Liver (tissue), 9 donors: ENCODE measurements around the gene SIMC1. TPM values are rescaled to one million over a fixed set of nuclear protein-coding genes. Genes with fewer than 3 reads are reported as not detected.

ENCODE experiments used
- DNase-seq: peaks from one replicate; pipeline ENCODE4 v3.0.0-alpha.2; 2017; ENCODE audit warnings: low spot score
- H3K27ac ChIP-seq, 2 donors: one replicate each; pipeline ENCODE4 v1.7.0; 2013; ENCODE audit warnings: inconsistent platforms in 2 of 2, low read length in 2 of 2, control low read depth in 1 of 2, low read depth in 1 of 2, mild to moderate bottlenecking in 1 of 2
- H3K27me3 ChIP-seq, 4 donors: one replicate each; pipeline versions ENCODE4 v1.6.1 to v1.7.0; 2013; ENCODE audit warnings: low read length in 3 of 4, inconsistent platforms in 1 of 4, mild to moderate bottlenecking in 1 of 4, moderate library complexity in 1 of 4; ENCODE audit not compliant: control insufficient read depth in 4 of 4, insufficient read depth in 4 of 4
- H3K36me3 ChIP-seq, 4 donors: one replicate each; pipeline versions ENCODE4 v1.6.1 to v1.7.0; 2013; ENCODE audit warnings: low read length in 3 of 4, mild to moderate bottlenecking in 3 of 4, low read depth in 1 of 4, moderate library complexity in 1 of 4; ENCODE audit not compliant: control insufficient read depth in 4 of 4, insufficient read depth in 3 of 4
- H3K4me1 ChIP-seq, 4 donors: one replicate each; pipeline versions ENCODE4 v1.6.1 to v1.7.0; 2013; ENCODE audit warnings: low read length in 3 of 4, mild to moderate bottlenecking in 3 of 4, moderate library complexity in 1 of 4; ENCODE audit not compliant: control insufficient read depth in 4 of 4, insufficient read depth in 4 of 4
- H3K4me3 ChIP-seq, 3 donors: one replicate each; pipeline versions ENCODE4 v1.6.1 to v1.7.0; 2013; ENCODE audit warnings: low read length in 3 of 3, control low read depth in 1 of 3, low read depth in 1 of 3, mild to moderate bottlenecking in 1 of 3
- H3K9ac ChIP-seq, 2 donors: one replicate each; pipeline ENCODE4 v1.7.0; 2013; ENCODE audit warnings: low read length in 2 of 2, mild to moderate bottlenecking in 2 of 2, moderate library complexity in 2 of 2, control low read depth in 1 of 2, low read depth in 1 of 2
- H3K9me3 ChIP-seq, 4 donors: one replicate each; pipeline versions ENCODE4 v1.6.1 to v1.7.0; 2013; ENCODE audit warnings: low read length in 3 of 4; ENCODE audit not compliant: control insufficient read depth in 4 of 4
- FOXA1 ChIP-seq: IDR thresholded peaks from 2 replicates; pipeline ENCODE4 v1.6.1; 2016; ENCODE audit warnings: antibody characterized with exemption
- FOXA2 ChIP-seq: IDR thresholded peaks from 2 replicates; pipeline ENCODE4 v1.6.1; 2016; ENCODE audit warnings: antibody characterized with exemption
- HNF4A ChIP-seq, 2 donors: conservative IDR thresholded peaks; 2 replicates each; pipeline ENCODE4 v1.6.1; 2016; ENCODE audit warnings: antibody characterized with exemption in 2 of 2, mild to moderate bottlenecking in 2 of 2
- HNF4G ChIP-seq: IDR thresholded peaks from 2 replicates; pipeline ENCODE4 v1.6.1; 2016; ENCODE audit warnings: antibody characterized with exemption
- JUND ChIP-seq, 2 donors: IDR thresholded peaks; 2 replicates each; pipeline ENCODE4 v1.6.1; 2016; ENCODE audit warnings: antibody characterized with exemption in 2 of 2
- RAD21 ChIP-seq, 2 donors: IDR thresholded peaks; 2 replicates each; pipeline ENCODE4 v1.6.1; 2016; ENCODE audit warnings: antibody characterized with exemption in 2 of 2, mild to moderate bottlenecking in 2 of 2
- SP1 ChIP-seq: IDR thresholded peaks from 2 replicates; pipeline ENCODE4 v1.6.1; 2018; ENCODE audit warnings: antibody characterized with exemption, mild to moderate bottlenecking
- TAF1 ChIP-seq: conservative IDR thresholded peaks from 2 replicates; pipeline ENCODE4 v1.6.1; 2016; ENCODE audit warnings: antibody characterized with exemption, mild to moderate bottlenecking
- YY1 ChIP-seq: IDR thresholded peaks from 2 replicates; pipeline ENCODE4 v1.6.1; 2016; ENCODE audit warnings: antibody characterized with exemption, mild to moderate bottlenecking
- WGBS: extraction: QIAGEN DNeasy Blood & Tissue Kit; methylation state at CpG from one replicate; pipeline ENCODE4 v1.1.7; 2013; 5-methylcytosine and 5-hydroxymethylcytosine counted together
- polyA plus RNA-seq, 2 donors: library from polyadenylated mRNA; stranded (reverse) in 1 of 2; unstranded in 1 of 2; fragments of 200-250 nt in 1 of 2; fragments of >200 nt in 1 of 2; fragmentation: Nextera tagmentation in 1 of 2; extraction: Ambion mirVana in 1 of 2; gene quantifications; one replicate each; pipeline versions ENCODE4 v1.2.1 to v1.2.3, GENCODE V29; 2013 to 2015
- total RNA-seq, 2 donors: library from RNA; depleted of rRNA; stranded (reverse); fragments of >200 nt; gene quantifications; one replicate each; pipeline ENCODE4 v1.2.3, GENCODE V29; 2014
- TF ChIP-seq, protein P1 (sequence below): IDR thresholded peaks from 2 replicates; pipeline ENCODE4 v1.6.1; 2016; ENCODE audit warnings: antibody characterized with exemption
- TF ChIP-seq, protein P2 (sequence below): IDR thresholded peaks from 2 replicates; pipeline ENCODE4 v1.6.1; 2016; ENCODE audit warnings: antibody characterized with exemption
- TF ChIP-seq, protein P3 (sequence below): IDR thresholded peaks from 2 replicates; pipeline ENCODE4 v1.6.1; 2016; ENCODE audit warnings: antibody characterized with exemption, mild to moderate bottlenecking
- TF ChIP-seq, protein P4 (sequence below): fragments of 150-350 bp; IDR thresholded peaks from 2 replicates; pipeline ENCODE4 v1.5.1; 2017; ENCODE audit warnings: improper control_type of control experiment, low read depth, low read length; ENCODE audit not compliant: missing input control
- donor health status: healthy.
- donor health status: healthy.
- donor health status: healthy.
- donor health status: healthy.
- donor health status: healthy.

The SIMC1 gene
- total and polyA plus RNA-seq, 4 donors: 2.5 to 8.9 (median 6.2) TPM

DNA sequence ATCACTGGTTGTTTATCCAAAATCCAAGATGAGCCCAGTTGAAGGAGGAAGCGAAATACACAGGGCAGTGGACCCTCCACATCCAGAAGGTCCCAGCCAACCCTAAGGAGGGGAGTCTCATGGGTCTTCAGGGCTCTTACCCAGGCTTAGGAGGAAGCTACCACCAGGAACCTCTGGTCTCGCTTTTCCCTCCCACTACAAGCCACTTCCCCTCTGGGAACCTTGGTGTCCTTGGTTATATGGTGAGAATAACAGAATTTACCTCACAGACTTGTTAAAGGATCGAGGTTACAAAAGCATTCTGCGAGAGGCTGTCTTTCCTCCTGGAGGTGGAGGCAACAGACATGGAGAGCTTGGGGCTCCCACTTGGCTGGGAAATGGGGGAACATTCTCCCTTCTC, 153.8 kb downstream of the SIMC1 start:
- TF ChIP-seq, protein P1, sequence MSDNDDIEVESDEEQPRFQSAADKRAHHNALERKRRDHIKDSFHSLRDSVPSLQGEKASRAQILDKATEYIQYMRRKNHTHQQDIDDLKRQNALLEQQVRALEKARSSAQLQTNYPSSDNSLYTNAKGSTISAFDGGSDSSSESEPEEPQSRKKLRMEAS: no peak
- TF ChIP-seq RAD21 (IDR thresholded peaks at IDR 0.05) (no peak), SP1 (no peak), JUND (IDR thresholded peaks at IDR 0.05) (no peak), TAF1 (no peak), FOXA2 (no peak)
- TF ChIP-seq, protein P2, sequence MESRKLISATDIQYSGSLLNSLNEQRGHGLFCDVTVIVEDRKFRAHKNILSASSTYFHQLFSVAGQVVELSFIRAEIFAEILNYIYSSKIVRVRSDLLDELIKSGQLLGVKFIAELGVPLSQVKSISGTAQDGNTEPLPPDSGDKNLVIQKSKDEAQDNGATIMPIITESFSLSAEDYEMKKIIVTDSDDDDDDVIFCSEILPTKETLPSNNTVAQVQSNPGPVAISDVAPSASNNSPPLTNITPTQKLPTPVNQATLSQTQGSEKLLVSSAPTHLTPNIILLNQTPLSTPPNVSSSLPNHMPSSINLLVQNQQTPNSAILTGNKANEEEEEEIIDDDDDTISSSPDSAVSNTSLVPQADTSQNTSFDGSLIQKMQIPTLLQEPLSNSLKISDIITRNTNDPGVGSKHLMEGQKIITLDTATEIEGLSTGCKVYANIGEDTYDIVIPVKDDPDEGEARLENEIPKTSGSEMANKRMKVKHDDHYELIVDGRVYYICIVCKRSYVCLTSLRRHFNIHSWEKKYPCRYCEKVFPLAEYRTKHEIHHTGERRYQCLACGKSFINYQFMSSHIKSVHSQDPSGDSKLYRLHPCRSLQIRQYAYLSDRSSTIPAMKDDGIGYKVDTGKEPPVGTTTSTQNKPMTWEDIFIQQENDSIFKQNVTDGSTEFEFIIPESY: no peak
- TF ChIP-seq, protein P3, sequence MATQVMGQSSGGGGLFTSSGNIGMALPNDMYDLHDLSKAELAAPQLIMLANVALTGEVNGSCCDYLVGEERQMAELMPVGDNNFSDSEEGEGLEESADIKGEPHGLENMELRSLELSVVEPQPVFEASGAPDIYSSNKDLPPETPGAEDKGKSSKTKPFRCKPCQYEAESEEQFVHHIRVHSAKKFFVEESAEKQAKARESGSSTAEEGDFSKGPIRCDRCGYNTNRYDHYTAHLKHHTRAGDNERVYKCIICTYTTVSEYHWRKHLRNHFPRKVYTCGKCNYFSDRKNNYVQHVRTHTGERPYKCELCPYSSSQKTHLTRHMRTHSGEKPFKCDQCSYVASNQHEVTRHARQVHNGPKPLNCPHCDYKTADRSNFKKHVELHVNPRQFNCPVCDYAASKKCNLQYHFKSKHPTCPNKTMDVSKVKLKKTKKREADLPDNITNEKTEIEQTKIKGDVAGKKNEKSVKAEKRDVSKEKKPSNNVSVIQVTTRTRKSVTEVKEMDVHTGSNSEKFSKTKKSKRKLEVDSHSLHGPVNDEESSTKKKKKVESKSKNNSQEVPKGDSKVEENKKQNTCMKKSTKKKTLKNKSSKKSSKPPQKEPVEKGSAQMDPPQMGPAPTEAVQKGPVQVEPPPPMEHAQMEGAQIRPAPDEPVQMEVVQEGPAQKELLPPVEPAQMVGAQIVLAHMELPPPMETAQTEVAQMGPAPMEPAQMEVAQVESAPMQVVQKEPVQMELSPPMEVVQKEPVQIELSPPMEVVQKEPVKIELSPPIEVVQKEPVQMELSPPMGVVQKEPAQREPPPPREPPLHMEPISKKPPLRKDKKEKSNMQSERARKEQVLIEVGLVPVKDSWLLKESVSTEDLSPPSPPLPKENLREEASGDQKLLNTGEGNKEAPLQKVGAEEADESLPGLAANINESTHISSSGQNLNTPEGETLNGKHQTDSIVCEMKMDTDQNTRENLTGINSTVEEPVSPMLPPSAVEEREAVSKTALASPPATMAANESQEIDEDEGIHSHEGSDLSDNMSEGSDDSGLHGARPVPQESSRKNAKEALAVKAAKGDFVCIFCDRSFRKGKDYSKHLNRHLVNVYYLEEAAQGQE: no peak
- Histone ChIP-seq H3K27me3 (no peaks in the 10 kb centered on the region), H3K9ac (no peak overlapping the region), H3K4me3 (no peak overlapping the region), H3K4me1 (peaks cover 3 to 19% (median 10%) of the 10 kb centered on the region in 4 donors), H3K36me3 (peaks cover 0 to 18% (median 6%) of the 10 kb centered on the region in 4 donors), H3K27ac (no peak overlapping the region), H3K9me3 (no peaks in the 10 kb centered on the region)
- 89% methylated on average over 4 of the region's 4 CpGs for WGBS
- no peak for DNase-seq

DNA sequence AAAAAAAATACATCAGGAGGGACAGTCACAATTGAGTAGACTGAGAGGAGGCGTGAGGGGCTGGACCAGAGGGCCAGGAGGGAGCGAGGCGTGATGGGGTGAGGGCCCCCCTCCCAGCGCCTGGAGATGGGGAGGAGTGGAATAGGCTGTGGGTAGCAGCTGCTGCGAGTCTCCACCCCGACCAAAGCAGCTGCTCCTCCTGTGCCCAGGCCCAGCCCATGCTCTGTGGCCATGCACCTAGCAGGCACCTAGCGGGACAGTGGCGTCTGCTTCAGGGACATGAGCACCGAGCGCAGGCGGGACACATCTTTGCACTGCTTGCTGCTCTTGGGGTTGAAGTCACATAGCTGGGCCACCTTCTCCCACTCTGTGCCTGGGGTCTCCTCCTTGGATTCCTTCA, 154.3 kb downstream of the SIMC1 start:
- H3K27ac ChIP-seq: no peak overlapping the region
- WGBS: 96% methylated on average over 11 of the region's 11 CpGs
- no peaks in the 10 kb centered on the region for H3K27me3 ChIP-seq
- peaks cover 0 to 19% (median 6%) of the 10 kb centered on the region in 4 donors for H3K36me3 ChIP-seq
- no peaks in the 10 kb centered on the region for H3K9me3 ChIP-seq
- H3K9ac ChIP-seq: no peak overlapping the region
- H3K4me1 ChIP-seq: peaks cover 1 to 14% (median 4%) of the 10 kb centered on the region in 4 donors
- DNase-seq: no peak
- TF ChIP-seq, protein P1: no peak
- no peak for TF ChIP-seq HNF4A (conservative IDR thresholded peaks at IDR 0.05)
- TF ChIP-seq, protein P4, sequence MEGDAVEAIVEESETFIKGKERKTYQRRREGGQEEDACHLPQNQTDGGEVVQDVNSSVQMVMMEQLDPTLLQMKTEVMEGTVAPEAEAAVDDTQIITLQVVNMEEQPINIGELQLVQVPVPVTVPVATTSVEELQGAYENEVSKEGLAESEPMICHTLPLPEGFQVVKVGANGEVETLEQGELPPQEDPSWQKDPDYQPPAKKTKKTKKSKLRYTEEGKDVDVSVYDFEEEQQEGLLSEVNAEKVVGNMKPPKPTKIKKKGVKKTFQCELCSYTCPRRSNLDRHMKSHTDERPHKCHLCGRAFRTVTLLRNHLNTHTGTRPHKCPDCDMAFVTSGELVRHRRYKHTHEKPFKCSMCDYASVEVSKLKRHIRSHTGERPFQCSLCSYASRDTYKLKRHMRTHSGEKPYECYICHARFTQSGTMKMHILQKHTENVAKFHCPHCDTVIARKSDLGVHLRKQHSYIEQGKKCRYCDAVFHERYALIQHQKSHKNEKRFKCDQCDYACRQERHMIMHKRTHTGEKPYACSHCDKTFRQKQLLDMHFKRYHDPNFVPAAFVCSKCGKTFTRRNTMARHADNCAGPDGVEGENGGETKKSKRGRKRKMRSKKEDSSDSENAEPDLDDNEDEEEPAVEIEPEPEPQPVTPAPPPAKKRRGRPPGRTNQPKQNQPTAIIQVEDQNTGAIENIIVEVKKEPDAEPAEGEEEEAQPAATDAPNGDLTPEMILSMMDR: no peak
- TF ChIP-seq YY1: no peak
- no peak for TF ChIP-seq RAD21 (IDR thresholded peaks at IDR 0.05)
- TF ChIP-seq FOXA1: no peak
- no peak for TF ChIP-seq HNF4G
- H3K4me3 ChIP-seq: no peak overlapping the region
